Keratinocyte (primary cell): ENCODE data around the gene FAF1.
"Not testable (repeated sequence)": the region's sequence is repeated elsewhere in the genome, so short reads cannot be mapped to it uniquely, and the experiment has no call there.

Experiments
- EZH2 ChIP-seq: IDR thresholded peaks from one replicate; pipeline ENCODE4 v1.6.1; 2012; ENCODE audit warnings: inconsistent platforms, mild to moderate bottlenecking, low read length, moderate library complexity
- TF ChIP-seq, protein P1 (sequence below), 3 experiments: IDR thresholded peaks in 1 of 3; conservative IDR thresholded peaks in 1 of 3; optimal IDR thresholded peaks in 1 of 3; 2 replicates in 2 of 3; 3 replicates in 1 of 3; pipeline versions ENCODE3 to v1.5.1; 2011; ENCODE audit warnings: low read length in 3 of 3, mild to moderate bottlenecking in 3 of 3, moderate library complexity in 2 of 3, control low read depth in 1 of 3, inconsistent platforms in 1 of 3; ENCODE audit not compliant: insufficient read depth in 2 of 3; ENCODE audit errors: extremely low read depth in 1 of 3

DNA sequence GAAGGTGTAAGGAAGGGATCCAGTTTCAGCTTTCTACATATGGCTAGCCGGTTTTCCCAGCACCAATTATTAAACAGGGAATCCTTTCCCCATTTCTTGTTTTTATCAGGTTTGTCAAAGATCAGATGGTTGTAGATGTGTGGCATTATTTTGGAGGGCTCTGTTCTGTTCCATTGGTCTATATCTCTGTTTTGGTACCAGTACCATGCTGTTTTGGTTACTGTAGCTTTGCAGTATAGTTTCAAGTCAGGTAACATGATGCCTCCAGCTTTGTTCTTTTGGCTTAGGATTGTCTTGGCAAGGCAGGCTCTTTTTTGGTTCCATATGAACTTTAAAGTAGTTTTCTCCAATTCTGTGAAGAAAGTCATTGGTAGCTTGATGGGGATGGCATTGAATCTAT lies 72.5 kb downstream of the FAF1 start:
- TF ChIP-seq, protein P1, sequence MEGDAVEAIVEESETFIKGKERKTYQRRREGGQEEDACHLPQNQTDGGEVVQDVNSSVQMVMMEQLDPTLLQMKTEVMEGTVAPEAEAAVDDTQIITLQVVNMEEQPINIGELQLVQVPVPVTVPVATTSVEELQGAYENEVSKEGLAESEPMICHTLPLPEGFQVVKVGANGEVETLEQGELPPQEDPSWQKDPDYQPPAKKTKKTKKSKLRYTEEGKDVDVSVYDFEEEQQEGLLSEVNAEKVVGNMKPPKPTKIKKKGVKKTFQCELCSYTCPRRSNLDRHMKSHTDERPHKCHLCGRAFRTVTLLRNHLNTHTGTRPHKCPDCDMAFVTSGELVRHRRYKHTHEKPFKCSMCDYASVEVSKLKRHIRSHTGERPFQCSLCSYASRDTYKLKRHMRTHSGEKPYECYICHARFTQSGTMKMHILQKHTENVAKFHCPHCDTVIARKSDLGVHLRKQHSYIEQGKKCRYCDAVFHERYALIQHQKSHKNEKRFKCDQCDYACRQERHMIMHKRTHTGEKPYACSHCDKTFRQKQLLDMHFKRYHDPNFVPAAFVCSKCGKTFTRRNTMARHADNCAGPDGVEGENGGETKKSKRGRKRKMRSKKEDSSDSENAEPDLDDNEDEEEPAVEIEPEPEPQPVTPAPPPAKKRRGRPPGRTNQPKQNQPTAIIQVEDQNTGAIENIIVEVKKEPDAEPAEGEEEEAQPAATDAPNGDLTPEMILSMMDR (optimal IDR thresholded peaks at IDR 0.05 in 1 of 3, IDR thresholded peaks at IDR 0.05 in 1 of 3, conservative IDR thresholded peaks at IDR 0.05 in 1 of 3; ENCODE audit: extremely low read depth in 1 of 3, insufficient read depth in 2 of 3, low read length in 3 of 3), result not testable (repeated sequence)
- not testable (repeated sequence) for TF ChIP-seq EZH2
